Stimulated activated naive CD8-positive, alpha-beta T cell treated with anti-CD3 and anti-CD28 coated beads, Interleukin-15, amount 100 ng/mL, for 72 hours (primary cell): ENCODE results near the gene VPS13D.
A peak's percentile ranks its signal among the peaks of the same experiment; 100 is the strongest.
"Not testable (repeated sequence)": the region's sequence is repeated elsewhere in the genome, so short reads cannot be mapped to it uniquely, and the experiment has no call there.

Source experiments
- ATAC-seq: fragments of 150-1000 bp; cut with Tn5 transposase; 2 replicates; pipeline ENCODE4 v1.10.0; 2021; ENCODE audit warnings: mild to moderate bottlenecking, moderate library complexity
- DNase-seq, 2 donors: peaks; one replicate each; pipeline ENCODE4 v3.0.0; 2021 to 2022
- H3K27ac Mint-ChIP-seq, 2 donors: one replicate each; pipeline ENCODE4 v1.8.0; 2022; ENCODE audit warnings: mild to moderate bottlenecking in 2 of 2, mixed read lengths in 2 of 2, moderate library complexity in 2 of 2
- H3K27me3 Mint-ChIP-seq: one replicate; pipeline ENCODE4 v1.8.0; 2022; ENCODE audit warnings: mixed read lengths
- H3K4me1 Mint-ChIP-seq: one replicate; pipeline ENCODE4 v1.8.0; 2022; ENCODE audit warnings: mild to moderate bottlenecking, mixed read lengths
- H3K4me3 Mint-ChIP-seq, 2 donors: one replicate each; pipeline ENCODE4 v1.8.0; 2022; ENCODE audit warnings: mild to moderate bottlenecking in 2 of 2, mixed read lengths in 2 of 2, moderate library complexity in 1 of 2
- H3K9me3 Mint-ChIP-seq, 2 donors: one replicate each; pipeline ENCODE4 v1.8.0; 2022; ENCODE audit warnings: mixed read lengths in 2 of 2

Gene VPS13D

DNA sequence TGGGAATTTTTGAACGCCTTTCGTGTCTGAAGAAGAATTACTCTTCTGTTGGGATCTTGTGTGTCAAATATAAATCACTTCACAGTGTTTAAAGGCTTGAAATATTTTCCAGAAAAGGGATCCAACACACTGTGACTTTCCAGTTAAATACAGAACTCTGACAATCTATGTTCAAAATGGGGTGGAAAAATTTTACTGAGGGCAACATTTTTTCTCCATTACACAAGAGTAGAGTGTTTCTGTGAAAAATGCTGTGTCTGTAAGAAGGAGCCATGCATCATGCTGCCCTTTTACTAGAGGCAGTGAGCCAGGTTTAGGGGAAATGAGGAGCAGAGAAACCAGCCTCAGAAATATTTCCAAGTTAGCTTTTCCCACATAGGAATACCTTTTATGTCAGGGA, 86.5 kb downstream of the VPS13D start:
- Mint-ChIP-seq H3K9me3 (no peaks in the 10 kb centered on the region), H3K27ac (peak overlapping the region in 1 of 2 donors; percentile 70), H3K4me3 (no peak overlapping the region), H3K27me3 (no peaks in the 10 kb centered on the region), H3K4me1 (peaks cover 17% of the 10 kb centered on the region)
- ATAC-seq (no peak), DNase-seq (no peak)

DNA sequence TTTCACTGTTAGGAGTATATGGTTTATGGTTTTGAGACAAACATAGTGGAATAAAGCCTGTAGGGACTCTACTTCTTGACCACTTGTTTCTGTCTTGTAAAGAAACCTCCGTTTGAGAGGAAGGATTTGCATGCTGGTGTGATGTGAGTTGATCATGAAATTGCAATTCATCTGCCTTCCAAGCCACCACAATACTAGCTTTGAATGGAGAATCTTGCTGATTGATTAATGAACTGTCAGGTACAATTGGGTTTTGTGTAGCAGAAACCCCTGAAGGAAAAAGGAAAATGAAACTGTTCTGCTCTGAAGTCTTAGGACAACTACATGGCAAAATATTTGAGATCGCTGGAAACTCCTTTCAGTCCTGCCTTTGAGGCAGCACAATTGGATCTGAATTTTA, 90.7 kb downstream of the VPS13D start:
- Mint-ChIP-seq H3K4me1 (peaks cover 6% of the 10 kb centered on the region), H3K9me3 (no peaks in the 10 kb centered on the region), H3K27me3 (no peaks in the 10 kb centered on the region), H3K27ac (peak overlapping the region in 1 of 2 donors; percentile 47), H3K4me3 (peak overlapping the region in 1 of 2 donors; percentile 31)
- no peak for DNase-seq
- no peak for ATAC-seq

DNA sequence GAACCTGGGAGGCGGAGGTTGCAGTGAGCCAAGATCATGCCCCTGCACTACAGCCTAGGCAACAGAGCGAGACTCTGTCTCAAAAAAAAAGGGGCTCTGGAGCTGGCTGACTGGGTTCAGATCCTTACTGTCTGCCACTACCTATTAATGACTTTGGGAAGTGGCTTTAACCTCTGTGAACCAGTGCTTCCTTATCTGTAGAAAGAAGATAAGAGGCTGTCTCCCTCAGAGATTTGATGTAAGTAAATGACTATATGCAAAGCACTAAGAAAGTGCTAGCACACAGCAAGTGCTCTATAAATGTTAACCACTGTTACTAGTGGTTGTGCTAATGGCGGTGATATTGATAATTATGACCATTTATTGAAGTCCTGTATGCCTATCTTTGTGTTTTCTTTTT, 94.6 kb downstream of the VPS13D start:
- H3K4me1 Mint-ChIP-seq: peaks cover 12% of the 10 kb centered on the region

DNA sequence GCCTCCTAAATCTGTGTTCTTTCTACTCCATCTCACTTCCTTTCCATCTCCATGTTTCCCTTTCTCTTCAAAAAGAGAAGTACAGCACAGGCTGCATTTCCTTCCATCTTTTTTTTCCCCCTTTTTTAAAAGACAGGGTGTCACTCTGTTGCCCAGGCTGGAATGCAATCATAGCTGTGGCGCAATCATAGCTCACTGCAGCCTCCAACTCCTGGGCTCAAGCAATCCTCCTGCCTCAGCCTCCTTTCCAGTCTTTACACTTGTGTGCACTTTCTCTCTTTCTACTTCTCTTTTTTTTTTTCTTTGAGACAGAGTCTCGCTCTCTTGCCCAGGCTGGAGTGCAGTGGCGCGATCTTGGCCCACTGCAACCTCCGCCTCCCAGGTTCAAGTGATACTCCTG, 95.1 kb downstream of the VPS13D start:
- H3K4me3 Mint-ChIP-seq, ATAC-seq, H3K9me3 Mint-ChIP-seq, DNase-seq, H3K27me3 Mint-ChIP-seq, H3K27ac Mint-ChIP-seq: not testable (repeated sequence)
- H3K4me1 Mint-ChIP-seq: peaks cover 12% of the 10 kb centered on the region

More for the DNA sequence above, 94.6 kb downstream of the VPS13D start:
- H3K27ac Mint-ChIP-seq: no peak overlapping the region
- H3K4me3 Mint-ChIP-seq: no peak overlapping the region
- ATAC-seq (no peak), DNase-seq (no peak)
- no peaks in the 10 kb centered on the region for H3K27me3 Mint-ChIP-seq
- no peaks in the 10 kb centered on the region for H3K9me3 Mint-ChIP-seq

DNA sequence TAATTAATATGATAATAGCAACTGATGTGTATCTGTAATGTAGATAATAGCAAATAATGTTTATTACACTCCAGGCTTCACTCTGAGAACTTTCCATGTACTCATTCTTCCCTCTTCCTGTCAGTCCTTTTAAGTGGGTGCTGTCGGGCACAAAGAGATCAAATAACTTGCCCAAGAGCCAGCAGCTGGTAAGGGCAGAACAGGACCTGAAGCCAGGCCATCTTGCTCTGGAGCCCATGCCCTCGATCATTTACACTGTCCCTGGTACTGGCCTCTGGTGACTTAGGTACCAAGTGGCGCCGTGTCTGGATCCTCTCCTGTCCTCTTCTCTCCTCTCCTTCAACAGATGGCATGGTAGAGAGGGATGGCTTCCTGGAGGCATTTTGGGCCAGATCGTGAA, 97.2 kb downstream of the VPS13D start:
- no peaks in the 10 kb centered on the region for H3K27me3 Mint-ChIP-seq
- no peaks in the 10 kb centered on the region for H3K9me3 Mint-ChIP-seq
- H3K4me3 Mint-ChIP-seq: no peak overlapping the region
- peaks cover 6% of the 10 kb centered on the region for H3K4me1 Mint-ChIP-seq
- peak overlapping the region in 1 of 2 donors; percentile 78 for H3K27ac Mint-ChIP-seq
- ATAC-seq: no peak
- DNase-seq: no peak

DNA sequence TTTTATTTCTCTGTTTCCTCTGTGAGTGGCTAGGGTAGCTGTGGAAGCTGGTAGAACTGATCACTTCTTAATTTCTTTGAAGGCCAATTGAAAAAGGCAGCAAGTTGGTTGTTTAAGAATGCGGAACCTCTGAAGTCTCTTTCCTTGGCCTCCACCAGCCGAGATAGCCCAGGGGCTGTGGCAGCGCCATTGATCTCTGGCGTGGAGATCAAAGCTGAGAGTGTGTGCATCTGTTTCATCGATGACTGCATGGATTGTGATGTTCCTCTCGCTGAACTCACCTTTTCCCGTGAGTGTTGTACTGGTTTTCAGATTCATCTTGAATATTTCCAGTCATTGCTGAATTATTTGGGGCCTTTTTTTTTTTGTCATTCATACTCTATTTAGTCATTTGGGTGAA, 97.7 kb downstream of the VPS13D start:
- Mint-ChIP-seq H3K4me1 (peaks cover 6% of the 10 kb centered on the region), H3K4me3 (no peak overlapping the region), H3K27ac (no peak overlapping the region), H3K9me3 (no peaks in the 10 kb centered on the region), H3K27me3 (no peaks in the 10 kb centered on the region)
- DNase-seq (no peak), ATAC-seq (no peak)

DNA sequence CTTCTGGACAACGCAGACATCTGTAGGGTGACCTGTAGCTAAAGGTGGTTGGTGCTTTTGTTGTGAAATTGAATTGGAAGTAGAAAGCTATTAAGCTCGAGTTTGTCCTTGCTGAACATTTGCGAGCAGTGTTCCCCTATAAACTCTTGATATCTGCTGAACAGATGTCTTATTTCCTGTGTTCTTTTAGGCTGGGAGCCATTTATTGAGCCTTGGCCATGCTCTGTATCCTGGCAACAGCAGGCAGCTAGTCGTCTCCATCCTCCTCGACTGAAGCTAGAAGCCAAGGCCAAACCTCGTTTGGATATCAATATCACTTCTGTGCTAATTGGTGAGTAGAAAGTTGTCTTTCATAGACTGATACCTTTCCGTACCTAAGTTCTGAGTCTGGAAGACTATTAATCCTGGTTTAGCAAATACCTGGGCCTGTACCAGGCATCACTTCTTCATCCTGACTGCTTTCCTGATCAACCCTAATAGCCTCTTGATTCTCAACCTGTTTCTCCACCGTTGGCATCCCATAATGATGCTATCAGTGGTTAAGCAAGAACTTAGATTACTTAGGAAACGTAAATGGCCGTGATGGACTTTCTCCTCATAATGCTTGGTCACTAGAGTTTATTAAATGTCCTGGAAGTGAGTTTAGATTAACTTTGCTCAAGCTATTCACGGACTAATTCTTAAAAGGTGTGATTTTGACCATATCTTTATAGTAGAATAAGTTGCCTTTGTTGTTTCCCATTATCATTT, 103.4 kb downstream of the VPS13D start:
- H3K9me3 Mint-ChIP-seq: no peaks in the 10 kb centered on the region
- DNase-seq (no peak), ATAC-seq (no peak)
- no peak overlapping the region for H3K4me3 Mint-ChIP-seq
- no peaks in the 10 kb centered on the region for H3K27me3 Mint-ChIP-seq
- no peak overlapping the region for H3K27ac Mint-ChIP-seq
- H3K4me1 Mint-ChIP-seq: no peaks in the 10 kb centered on the region

DNA sequence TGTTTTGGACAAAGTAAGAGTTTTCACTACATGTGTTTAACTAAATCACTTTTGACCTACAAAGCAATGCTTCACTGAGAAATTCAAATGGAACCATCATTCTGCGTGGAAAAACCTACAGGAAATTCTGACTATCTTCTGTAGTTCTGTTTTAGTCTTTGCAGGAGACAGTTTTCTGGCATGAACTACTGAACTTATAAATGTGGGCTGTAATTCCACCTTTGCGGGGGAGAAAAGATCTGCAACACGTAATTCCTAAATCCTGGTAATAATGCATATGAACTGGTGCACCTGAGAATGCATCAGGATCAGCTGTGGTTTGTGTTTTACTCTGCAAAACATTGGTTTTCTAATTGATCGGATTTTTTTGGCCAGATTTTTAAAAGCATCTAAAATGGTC, 106.0 kb downstream of the VPS13D start:
- Mint-ChIP-seq H3K4me3 (no peak overlapping the region), H3K4me1 (peaks cover 12% of the 10 kb centered on the region), H3K27ac (no peak overlapping the region), H3K9me3 (no peaks in the 10 kb centered on the region), H3K27me3 (no peaks in the 10 kb centered on the region)
- DNase-seq: no peak
- ATAC-seq: no peak

DNA sequence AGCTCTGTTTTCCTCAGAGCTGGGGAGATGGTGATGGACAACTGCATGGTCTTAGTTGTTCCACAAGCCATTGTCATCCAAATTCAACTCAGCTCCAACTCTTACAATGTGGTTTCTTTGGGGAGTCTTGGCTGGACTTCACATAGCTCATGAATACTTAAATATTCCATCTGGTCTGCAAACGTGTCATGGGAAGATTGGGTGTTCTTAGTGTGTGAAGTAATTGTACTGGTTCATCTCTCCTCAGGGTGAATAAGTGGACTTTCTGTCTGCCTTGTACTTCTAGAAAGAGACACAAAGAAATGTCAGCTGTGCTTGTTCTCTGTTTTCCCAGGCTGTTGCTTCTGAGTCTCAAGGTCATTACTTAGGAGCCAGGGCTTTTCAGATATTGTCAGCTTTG, 106.6 kb downstream of the VPS13D start:
- no peak for ATAC-seq
- H3K4me3 Mint-ChIP-seq: no peak overlapping the region
- no peaks in the 10 kb centered on the region for H3K27me3 Mint-ChIP-seq
- no peak overlapping the region for H3K27ac Mint-ChIP-seq
- peaks cover 18% of the 10 kb centered on the region for H3K4me1 Mint-ChIP-seq
- H3K9me3 Mint-ChIP-seq: no peaks in the 10 kb centered on the region
- no peak for DNase-seq

DNA sequence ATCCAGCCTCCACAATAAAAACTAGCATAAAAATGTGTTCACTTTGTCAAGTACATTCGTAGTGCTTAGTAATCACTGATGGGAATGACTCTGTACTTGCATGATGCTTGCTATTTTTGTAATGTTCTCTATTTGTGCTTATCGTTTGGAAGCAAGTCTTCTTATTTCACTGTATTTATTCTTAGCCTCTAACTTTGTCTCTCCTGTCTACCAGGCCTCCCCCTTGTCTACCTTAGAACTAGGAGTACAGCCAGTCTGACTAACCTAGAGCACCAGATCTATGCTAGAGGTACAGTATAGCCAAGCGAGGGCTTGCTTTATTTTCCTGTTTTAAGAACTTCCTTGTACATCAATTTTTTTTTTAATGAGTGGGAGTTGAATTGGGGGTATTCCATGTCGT, 108.2 kb downstream of the VPS13D start:
- Mint-ChIP-seq H3K27me3 (no peaks in the 10 kb centered on the region), H3K4me3 (no peak overlapping the region), H3K9me3 (no peaks in the 10 kb centered on the region), H3K27ac (peak overlapping the region in 1 of 2 donors; percentile 44), H3K4me1 (peaks cover 34% of the 10 kb centered on the region)
- ATAC-seq: no peak
- no peak for DNase-seq

DNA sequence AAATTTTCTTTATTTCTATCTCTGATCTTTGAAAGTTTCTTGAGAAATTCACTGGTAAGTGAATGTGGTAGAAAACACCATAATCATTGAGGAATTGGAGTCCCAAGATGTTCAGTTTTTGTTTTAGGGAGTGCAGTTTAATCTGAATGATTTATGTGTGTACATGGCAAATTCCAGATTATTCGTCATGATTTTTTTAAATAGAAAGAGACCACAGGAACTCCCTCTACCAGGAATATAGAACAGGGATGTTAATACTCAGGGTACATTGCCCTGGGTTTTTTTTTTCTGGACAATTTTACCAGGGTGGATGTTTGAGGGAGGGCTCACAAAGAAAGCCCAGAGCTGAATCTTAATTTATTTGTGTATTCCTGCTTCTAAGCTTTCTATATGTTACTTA, 109.0 kb downstream of the VPS13D start:
- DNase-seq (no peak), ATAC-seq (no peak)
- H3K27me3 Mint-ChIP-seq: no peaks in the 10 kb centered on the region
- no peaks in the 10 kb centered on the region for H3K9me3 Mint-ChIP-seq
- no peak overlapping the region for H3K4me3 Mint-ChIP-seq
- H3K27ac Mint-ChIP-seq: no peak overlapping the region
- H3K4me1 Mint-ChIP-seq: peaks cover 38% of the 10 kb centered on the region

DNA sequence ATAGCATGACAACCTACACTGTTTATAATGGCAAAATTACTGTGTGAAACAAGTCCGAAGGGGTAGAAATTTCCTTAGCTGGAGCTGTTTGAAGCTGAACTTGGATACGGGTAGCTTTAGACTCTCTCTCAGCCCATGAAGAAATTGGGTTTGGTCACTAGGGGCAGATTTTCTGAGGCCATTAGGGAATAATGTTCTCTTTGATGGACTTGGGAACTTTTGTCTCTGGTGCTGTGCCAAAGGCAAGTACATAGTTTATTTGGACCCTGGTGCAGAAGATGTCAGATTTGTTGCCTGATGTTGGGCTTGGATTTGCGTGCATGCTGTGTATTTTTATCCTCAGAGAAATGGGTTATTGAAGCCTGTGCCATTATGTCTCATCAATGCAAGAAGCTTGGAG, 109.6 kb downstream of the VPS13D start:
- no peak overlapping the region for H3K27ac Mint-ChIP-seq

DNA sequence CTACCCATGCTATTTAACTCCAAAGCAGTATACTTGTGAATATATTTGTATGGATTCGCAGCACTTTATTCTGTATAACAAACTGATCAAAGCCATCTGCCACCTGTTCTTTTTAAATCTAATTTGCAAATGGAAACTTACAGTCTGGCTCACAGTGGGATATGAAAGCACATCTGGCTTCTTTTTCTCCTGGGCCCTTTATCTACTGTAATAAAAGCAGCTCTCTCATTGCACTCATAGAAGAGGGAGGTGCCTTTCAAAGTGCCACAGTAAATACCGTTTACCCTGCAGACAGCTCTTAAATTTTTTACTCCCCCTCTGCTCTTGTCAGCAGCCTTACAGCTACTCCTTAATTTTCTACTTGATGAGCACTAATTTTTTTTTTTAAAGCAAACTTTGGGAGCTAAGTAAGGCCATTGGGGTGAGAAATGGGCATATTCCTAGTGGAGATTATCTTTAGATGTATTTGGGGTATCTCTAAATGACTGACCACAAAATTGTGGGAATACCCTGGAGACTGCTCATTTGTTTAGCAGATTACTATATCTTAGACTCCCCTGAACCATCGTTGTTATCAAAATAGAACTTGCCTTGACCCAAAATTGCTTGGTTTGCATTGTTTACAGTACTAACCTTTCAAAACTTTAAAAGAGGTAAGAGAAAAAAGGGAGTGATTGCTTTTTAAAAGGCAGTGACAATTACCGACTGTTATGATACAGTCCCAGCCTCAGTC, 110.1 kb downstream of the VPS13D start:
- Mint-ChIP-seq H3K4me1 (peaks cover 50% of the 10 kb centered on the region), H3K27me3 (no peaks in the 10 kb centered on the region), H3K4me3 (no peak overlapping the region), H3K27ac (no peak overlapping the region), H3K9me3 (no peaks in the 10 kb centered on the region)
- ATAC-seq (no peak), DNase-seq (no peak)

More for the DNA sequence above, 109.6 kb downstream of the VPS13D start:
- no peak for ATAC-seq
- no peak for DNase-seq
- Mint-ChIP-seq H3K9me3 (no peaks in the 10 kb centered on the region), H3K27me3 (no peaks in the 10 kb centered on the region), H3K4me3 (no peak overlapping the region), H3K4me1 (peaks cover 44% of the 10 kb centered on the region)

DNA sequence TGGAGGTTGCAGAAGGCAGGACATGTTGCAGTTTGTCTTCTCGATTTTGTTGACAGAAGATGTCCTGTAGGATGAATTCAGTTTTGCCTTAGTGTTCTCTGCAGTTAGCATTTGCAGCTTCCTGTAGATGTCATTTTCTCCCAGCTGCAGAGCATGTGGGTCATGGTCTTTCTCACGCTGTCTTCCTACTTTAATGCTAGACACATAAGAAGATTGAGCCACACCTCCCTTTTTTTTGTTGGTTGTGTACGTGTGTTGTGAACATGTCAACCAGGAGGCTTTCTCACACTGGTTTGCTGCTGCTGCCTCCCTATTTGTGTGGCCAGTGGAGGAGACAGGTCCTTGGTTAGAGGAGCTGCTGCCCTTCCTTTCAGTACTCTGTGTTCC, 110.7 kb downstream of the VPS13D start:
- Mint-ChIP-seq H3K27me3 (no peaks in the 10 kb centered on the region), H3K4me1 (peaks cover 55% of the 10 kb centered on the region), H3K27ac (no peak overlapping the region), H3K9me3 (no peaks in the 10 kb centered on the region), H3K4me3 (no peak overlapping the region)
- ATAC-seq (no peak), DNase-seq (no peak)

DNA sequence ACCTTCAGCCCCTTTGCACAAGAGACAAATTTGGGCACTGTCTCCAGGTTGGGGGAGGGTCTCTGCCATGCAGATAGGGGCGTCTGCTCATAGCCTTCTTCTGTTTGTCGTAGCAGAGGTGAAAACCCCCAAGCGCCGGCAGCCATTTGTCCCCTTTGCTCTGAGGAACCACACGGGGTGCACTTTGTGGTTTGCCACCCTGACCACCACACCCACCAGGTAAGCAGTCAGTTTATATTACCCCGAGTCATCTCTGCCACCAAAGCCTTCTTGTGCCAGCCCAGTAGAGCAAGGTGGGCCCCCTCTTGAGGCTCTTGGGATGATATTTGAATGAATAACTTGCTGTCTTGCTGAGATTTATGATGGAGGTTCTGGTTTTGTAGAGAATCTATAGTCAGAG, 111.8 kb downstream of the VPS13D start:
- H3K4me1 Mint-ChIP-seq: peaks cover 67% of the 10 kb centered on the region
- peak overlapping the region; percentile 28 to 31 for H3K4me3 Mint-ChIP-seq
- H3K27me3 Mint-ChIP-seq: no peaks in the 10 kb centered on the region
- H3K9me3 Mint-ChIP-seq: no peaks in the 10 kb centered on the region
- DNase-seq (peak; percentile 37 to 43), ATAC-seq (peak; percentile 71)
- peak overlapping the region in 1 of 2 donors; percentile 55 for H3K27ac Mint-ChIP-seq

DNA sequence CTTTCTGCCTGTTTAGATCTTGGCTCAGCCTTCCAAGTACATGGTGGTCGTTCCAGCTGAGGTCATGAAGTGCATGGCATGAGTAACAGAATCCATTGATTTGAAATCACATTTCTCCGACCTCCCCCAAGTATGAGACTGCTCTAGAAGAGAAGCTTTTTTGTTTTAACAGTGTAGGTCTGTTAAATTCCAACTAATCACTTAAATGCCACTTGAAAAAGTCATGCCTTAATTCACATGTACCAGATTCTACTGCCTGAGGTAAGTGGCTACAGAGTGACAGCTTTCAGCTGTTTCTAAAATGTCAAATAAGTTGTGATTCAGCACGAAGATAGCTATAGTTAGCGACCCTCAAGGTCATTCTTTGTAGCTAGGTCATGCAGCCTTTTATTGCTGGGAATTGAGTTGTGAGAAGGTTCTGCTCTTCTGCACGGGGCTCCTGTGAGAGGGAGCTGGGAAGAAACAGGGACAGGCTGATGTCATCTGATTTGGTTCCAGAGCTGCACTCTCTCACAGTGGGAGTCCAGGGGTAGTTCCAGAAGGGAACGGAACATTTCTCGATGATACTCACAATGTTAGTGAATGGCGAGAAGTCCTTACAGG, 112.7 kb downstream of the VPS13D start:
- DNase-seq: no peak
- H3K4me1 Mint-ChIP-seq: peaks cover 72% of the 10 kb centered on the region
- no peaks in the 10 kb centered on the region for H3K9me3 Mint-ChIP-seq
- H3K4me3 Mint-ChIP-seq: peak overlapping the region; percentile 28 to 31
- H3K27ac Mint-ChIP-seq: no peak overlapping the region
- H3K27me3 Mint-ChIP-seq: no peaks in the 10 kb centered on the region
- no peak for ATAC-seq
